Activated naive CD4-positive, alpha-beta T cell treated with anti-CD3 and anti-CD28 coated beads for 36 hours (primary cell): ENCODE results near the gene KRTAP2-2. TPM values are rescaled to one million over a fixed set of nuclear protein-coding genes. Genes with fewer than 3 reads are reported as not detected.
"Not testable (repeated sequence)": the region's sequence is repeated elsewhere in the genome, so short reads cannot be mapped to it uniquely, and the experiment has no call there.

Source experiments
- CTCF ChIA-PET: fragments of 350-600 bp; sonication (Branson Sonifier 250); formaldehyde crosslinking; loops from one replicate; lab custom pipeline; 2021; ENCODE audit warnings: antibody characterized with exemption; lab: Charles Lee
- DNase-seq: peaks from one replicate; pipeline ENCODE4 v3.0.0-alpha.2; 2020
- H3K27ac Mint-ChIP-seq: one replicate; pipeline ENCODE4 v1.8.0; 2021; ENCODE audit warnings: mild to moderate bottlenecking, mixed read lengths
- H3K27me3 Mint-ChIP-seq: one replicate; pipeline ENCODE4 v1.8.0; 2021; ENCODE audit warnings: low read depth, mixed read lengths
- H3K36me3 Mint-ChIP-seq: one replicate; pipeline ENCODE4 v1.8.0; 2021; ENCODE audit warnings: low read depth, mixed read lengths
- H3K4me1 Mint-ChIP-seq: one replicate; pipeline ENCODE4 v1.8.0; 2021; ENCODE audit warnings: low read depth, mixed read lengths
- H3K4me3 Mint-ChIP-seq: one replicate; pipeline ENCODE4 v1.8.0; 2021; ENCODE audit warnings: mild to moderate bottlenecking, moderate library complexity, mixed read lengths
- H3K9me3 Mint-ChIP-seq: one replicate; pipeline ENCODE4 v1.8.0; 2021; ENCODE audit warnings: mixed read lengths
- intact Hi-C: fragments of 100-400 bp; cut with micrococcal nuclease; formaldehyde crosslinking; loops from one replicate; pipeline ENCODE4 v1.15.1; 2023
- total RNA-seq, 2 experiments: library from RNA; stranded (reverse); gene quantifications; one replicate each; pipeline ENCODE4 v1.2.3, GENCODE V29; 2021

KRTAP2-2 gene
- total RNA-seq, 2 experiments from 2014 or later, result not detected

DNA sequence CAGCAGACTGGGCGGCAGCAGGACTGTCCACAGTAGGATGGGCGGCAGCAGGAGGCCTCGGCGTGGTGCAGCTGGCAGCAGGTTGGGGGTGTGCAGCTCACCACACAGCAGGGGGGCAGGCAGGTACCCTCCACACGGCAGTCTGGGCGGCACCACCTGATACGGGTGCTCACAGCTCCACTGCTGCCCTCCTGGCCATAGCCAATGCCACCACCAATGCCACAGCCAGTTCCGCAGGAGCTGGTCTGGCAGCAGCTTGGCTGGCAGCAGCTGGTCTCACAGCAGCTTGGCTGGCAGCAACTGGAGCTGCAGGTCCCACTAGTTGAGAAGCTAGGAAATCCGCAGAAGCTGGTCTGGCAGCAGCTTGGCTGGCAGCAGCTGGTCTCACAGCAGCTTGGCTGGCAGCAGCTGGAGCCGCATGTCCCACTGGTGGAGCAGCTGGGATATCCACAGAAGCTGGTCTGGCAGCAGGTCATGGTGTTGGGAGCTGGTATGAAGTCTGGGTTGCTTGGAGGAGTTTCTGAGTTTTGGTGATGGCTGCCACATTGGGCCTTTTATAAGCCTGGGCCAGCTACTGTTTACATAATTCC lies 20.6 kb downstream of the KRTAP2-2 start, which contains the start of gene KRTAP1-3:
Gene KRTAP1-3, minus strand, starts transcription at position 529 of the 590 bp plus-strand sequence. Its CDS starts 53 bp downstream, at position 476.
- intact Hi-C loops, H3K4me3 Mint-ChIP-seq, H3K4me1 Mint-ChIP-seq, H3K27ac Mint-ChIP-seq, H3K36me3 Mint-ChIP-seq, H3K9me3 Mint-ChIP-seq, DNase-seq, H3K27me3 Mint-ChIP-seq, CTCF ChIA-PET: not testable (repeated sequence)

DNA sequence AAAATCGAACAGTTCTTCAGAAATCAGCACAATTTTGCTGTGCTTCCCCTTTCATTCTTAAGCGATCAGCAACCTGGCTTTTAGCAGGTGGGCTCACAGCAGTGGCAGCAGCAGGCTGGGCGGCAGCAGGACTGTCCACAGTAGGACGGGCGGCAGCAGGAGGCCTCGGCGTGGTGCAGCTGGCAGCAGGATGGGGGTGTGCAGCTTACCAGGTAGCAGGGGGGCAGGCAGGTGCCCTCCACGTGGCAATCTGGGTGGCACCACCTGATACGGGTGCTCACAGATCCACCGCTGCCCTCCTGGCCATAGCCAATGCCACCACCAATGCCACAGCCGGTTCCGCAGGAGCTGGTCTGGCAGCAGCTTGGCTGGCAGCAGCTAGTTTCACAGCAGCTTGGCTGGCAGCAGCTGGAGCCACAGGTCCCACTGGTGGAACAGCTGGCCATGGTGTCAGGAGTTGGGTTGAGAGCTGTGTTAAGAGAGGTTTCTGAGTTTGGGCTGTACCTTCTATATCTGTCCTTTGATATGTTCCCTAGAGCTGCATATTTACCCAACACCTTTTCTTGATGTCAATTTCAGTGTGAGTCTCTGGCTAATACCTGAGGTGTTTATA lies 25.3 kb downstream of the KRTAP2-2 start, which contains the start of gene KRTAP1-4:
Gene KRTAP1-4, minus strand, starts transcription at position 563 of the 613 bp plus-strand sequence. Its CDS starts 117 bp downstream, at position 446.
- intact Hi-C loops, result no loop called here
- no peaks in the 10 kb centered on the region for H3K9me3 Mint-ChIP-seq
- no peak within 1 kb of the TSS for H3K4me3 Mint-ChIP-seq
- CTCF ChIA-PET, result no interaction called here
- H3K4me1 Mint-ChIP-seq, result no peaks in the 10 kb centered on the region
- H3K27ac Mint-ChIP-seq, result no peak within 1 kb of the TSS
- DNase-seq, result no peak
- peaks cover 6% of the 10 kb centered on the region for H3K27me3 Mint-ChIP-seq
- H3K36me3 Mint-ChIP-seq, result no peaks in the 10 kb centered on the region

DNA sequence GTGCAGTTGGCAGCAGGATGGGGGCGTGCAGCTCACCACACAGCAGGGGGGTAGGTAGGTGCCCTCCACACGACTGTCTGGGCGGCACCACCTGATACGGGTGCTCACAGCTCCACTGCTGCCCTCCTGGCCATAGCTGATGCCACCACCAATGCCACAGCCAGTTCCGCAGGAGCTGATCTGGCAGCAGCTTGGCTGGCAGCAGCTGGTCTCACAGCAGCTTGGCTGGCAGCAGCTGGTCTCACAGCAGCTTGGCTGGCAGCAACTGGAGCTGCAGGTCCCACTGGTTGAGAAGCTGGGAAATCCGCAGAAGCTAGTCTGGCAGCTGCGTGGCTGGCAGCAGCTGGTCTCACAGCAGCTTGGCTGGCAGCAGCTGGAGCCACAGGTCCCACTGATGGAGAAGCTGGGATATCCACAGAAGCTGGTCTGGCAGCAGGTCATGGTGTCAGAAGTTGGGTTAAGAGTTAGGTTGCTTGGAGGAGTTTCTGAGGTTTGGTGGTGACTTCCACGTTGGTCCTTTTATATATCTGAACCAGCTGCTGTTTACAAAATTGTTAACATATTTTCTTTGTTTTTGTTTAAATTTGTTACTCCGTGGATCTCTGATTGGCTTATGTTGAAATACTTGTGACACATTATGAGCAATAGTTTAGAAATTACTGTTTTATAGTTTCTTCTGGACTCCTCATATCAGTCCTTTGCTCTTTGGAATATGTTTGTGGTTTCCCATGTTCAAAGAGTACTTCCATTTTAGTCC lies 28.1 kb downstream of the KRTAP2-2 start, which contains the start of gene KRTAP1-5:
Gene KRTAP1-5, minus strand, starts transcription at position 494 of the 757 bp plus-strand sequence. Its CDS starts 53 bp downstream, at position 441.
- H3K9me3 Mint-ChIP-seq, result no peaks in the 10 kb centered on the region
- H3K4me1 Mint-ChIP-seq, result no peaks in the 10 kb centered on the region
- H3K27me3 Mint-ChIP-seq, result peaks cover 8% of the 10 kb centered on the region
- CTCF ChIA-PET, result no interaction called here
- no peak for DNase-seq
- H3K4me3 Mint-ChIP-seq, result no peak within 1 kb of the TSS
- H3K27ac Mint-ChIP-seq, result no peak within 1 kb of the TSS
- H3K36me3 Mint-ChIP-seq, result no peaks in the 10 kb centered on the region
- intact Hi-C loops, result no loop called here

DNA sequence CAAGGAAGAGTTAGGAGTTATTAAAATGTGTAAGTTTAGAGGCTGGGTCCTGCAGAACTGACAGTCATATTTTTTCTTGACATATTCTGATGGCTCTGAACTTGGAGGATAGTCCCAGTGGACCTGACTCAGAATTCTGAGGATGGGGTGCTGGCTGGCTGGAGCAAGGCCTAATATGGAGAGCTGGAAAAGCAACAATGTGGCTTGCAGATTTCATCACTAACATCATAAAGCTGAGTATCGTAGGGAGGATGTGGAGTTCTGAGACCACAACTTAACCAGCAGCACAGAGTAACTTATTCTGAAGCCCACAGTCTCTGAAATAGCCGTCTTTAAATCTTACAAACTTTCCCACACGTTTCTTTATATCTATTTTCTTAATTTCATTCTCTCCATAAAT lies 30.3 kb downstream of the KRTAP2-2 start:
- Mint-ChIP-seq H3K4me1 (no peaks in the 10 kb centered on the region), H3K4me3 (no peak overlapping the region), H3K9me3 (no peaks in the 10 kb centered on the region), H3K27me3 (peaks cover 5% of the 10 kb centered on the region), H3K27ac (no peak overlapping the region), H3K36me3 (no peaks in the 10 kb centered on the region)
- no peak for DNase-seq
- CTCF ChIA-PET, result no interaction called here
- intact Hi-C loops, result no loop called here

DNA sequence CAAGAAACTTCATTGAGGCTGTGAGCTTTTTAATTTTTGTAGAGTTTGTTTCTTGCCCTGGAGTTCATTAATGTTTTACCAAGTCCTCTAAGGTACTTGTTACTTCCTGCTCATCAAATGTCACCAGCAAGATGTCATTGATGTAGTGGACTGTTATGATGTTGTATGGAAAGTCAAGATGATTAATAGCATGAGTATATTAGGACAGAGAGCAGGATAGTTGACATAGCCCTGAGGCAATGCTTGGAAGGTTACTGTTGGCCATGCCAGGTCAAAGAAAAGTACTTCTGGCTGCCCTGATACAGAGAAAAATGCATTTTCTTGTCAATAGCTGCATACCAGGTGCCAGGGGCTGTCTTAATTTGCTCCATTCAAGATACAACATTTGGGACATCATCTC lies 34.7 kb downstream of the KRTAP2-2 start:
- Mint-ChIP-seq H3K4me1 (no peaks in the 10 kb centered on the region), H3K27me3 (peaks cover 2% of the 10 kb centered on the region), H3K9me3 (no peaks in the 10 kb centered on the region), H3K36me3 (no peaks in the 10 kb centered on the region), H3K27ac (no peak overlapping the region), H3K4me3 (no peak overlapping the region)
- intact Hi-C loops, result no loop called here
- CTCF ChIA-PET, result interaction anchor here (0.7 kb wide), 1 partner anchor 15 kb away, joined by 3 read pairs; no protein-coding TSS in a partner anchor
- DNase-seq, result no peak

DNA sequence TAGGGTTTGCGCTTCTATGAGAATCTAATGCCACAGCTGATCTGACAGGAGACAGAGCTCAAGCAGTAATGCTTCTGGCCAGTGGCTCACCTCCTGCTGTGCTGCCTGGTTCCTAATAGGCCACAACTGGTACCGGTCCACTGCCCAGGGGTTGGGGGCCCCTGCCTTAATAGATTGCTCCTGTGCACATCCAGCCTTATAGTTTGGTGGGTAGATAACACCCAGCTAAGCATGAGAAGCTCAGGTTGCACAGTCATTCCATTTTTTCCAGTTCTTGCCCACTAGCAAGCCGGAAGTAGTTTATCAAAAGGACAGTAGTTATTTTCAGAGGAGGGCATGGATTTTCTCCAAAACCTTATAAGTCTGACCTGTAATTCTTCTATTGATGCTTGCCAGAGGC lies 35.6 kb downstream of the KRTAP2-2 start:
- intact Hi-C loops, result no loop called here
- CTCF ChIA-PET, result interaction anchor here (0.6 to 0.7 kb wide), 3 partner anchors 14 to 413 kb away, joined by 3 to 4 read pairs (median 4); no protein-coding TSS in a partner anchor
- Mint-ChIP-seq H3K4me3 (no peak overlapping the region), H3K9me3 (no peaks in the 10 kb centered on the region), H3K4me1 (no peaks in the 10 kb centered on the region), H3K27me3 (peaks cover 2% of the 10 kb centered on the region), H3K36me3 (no peaks in the 10 kb centered on the region), H3K27ac (no peak overlapping the region)
- no peak for DNase-seq

DNA sequence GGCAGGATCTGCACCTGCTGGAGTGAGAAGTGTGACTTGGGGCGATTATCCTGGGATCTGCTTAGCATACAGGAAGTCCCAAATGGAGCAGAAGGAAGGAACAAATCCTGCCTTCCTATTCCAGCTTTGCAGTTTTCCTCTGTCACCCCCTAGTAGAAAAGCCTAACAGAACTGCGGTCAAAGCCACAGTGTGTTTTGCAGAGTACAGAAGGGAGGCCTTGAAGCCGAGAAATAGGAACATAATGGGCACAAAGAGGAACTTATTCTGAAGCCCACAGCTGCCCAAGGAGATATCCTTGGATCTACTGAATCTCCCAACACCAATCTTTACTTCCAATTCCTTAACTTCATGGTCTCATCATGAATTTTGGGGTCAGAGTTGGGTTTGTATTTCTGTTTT lies 36.5 kb downstream of the KRTAP2-2 start:
- Mint-ChIP-seq H3K4me1 (no peaks in the 10 kb centered on the region), H3K36me3 (no peaks in the 10 kb centered on the region), H3K27me3 (peaks cover 2% of the 10 kb centered on the region), H3K9me3 (no peaks in the 10 kb centered on the region), H3K27ac (no peak overlapping the region), H3K4me3 (no peak overlapping the region)
- intact Hi-C loops, result no loop called here
- no peak for DNase-seq
- CTCF ChIA-PET, result no interaction called here

DNA sequence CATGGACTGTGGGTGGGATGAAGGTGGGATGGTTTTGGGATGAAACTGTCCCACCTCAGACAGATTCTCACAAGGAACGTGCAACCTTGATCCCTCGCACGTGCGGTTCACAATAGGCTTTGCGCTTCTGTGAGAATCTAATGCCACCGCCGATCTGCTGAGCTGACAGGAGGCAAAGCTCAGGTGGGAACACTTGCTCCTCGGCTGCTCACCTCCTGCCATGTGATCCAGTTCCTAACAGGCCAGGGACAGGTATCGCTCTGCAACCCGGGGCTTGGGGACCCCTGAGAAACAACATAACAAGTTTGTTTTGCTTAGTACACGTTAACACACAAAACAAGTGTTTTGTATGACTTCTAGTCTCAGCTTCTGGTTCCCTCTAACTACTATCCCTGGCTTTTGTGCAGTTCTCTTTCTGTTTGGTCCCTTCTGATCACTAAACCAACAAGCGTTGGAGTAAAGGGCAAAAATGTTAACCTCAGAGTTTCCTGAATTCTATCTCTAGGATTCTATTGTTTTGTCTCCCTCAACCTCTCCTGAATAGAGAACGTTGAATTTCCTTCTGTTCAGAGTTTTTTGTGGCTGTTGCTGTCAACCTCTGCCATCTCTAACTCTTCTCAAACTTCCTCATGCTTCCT lies 38.3 kb downstream of the KRTAP2-2 start:
- CTCF ChIA-PET, result no interaction called here

DNA sequence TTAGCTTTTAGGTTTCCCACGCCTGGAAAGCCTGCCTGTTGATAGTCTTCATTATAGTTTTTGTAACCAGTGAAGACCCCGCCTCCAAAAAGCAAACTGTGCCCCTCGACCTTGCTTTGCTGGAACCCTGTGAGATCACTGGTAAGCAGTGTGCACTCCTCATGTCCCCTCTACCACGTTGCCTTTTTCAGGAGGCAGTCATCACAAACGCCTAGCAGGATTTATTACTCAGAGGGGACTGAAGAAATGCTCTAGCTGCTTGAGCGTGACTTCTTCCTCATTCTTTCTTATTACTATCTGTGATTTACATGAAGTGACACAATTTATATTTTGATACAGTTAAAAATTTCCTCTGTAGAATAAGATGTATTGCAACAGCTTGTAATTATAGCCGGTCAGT lies 39.6 kb downstream of the KRTAP2-2 start:
- Mint-ChIP-seq H3K27ac (no peak overlapping the region), H3K36me3 (no peaks in the 10 kb centered on the region), H3K4me3 (no peak overlapping the region), H3K27me3 (no peaks in the 10 kb centered on the region), H3K9me3 (no peaks in the 10 kb centered on the region), H3K4me1 (no peaks in the 10 kb centered on the region)
- no peak for DNase-seq
- intact Hi-C loops, result no loop called here
- CTCF ChIA-PET, result no interaction called here

More for the DNA sequence above, 38.3 kb downstream of the KRTAP2-2 start:
- Mint-ChIP-seq H3K36me3 (no peaks in the 10 kb centered on the region), H3K27ac (no peak overlapping the region), H3K4me3 (no peak overlapping the region), H3K9me3 (no peaks in the 10 kb centered on the region), H3K27me3 (no peaks in the 10 kb centered on the region), H3K4me1 (no peaks in the 10 kb centered on the region)
- intact Hi-C loops, result no loop called here
- no peak for DNase-seq

DNA sequence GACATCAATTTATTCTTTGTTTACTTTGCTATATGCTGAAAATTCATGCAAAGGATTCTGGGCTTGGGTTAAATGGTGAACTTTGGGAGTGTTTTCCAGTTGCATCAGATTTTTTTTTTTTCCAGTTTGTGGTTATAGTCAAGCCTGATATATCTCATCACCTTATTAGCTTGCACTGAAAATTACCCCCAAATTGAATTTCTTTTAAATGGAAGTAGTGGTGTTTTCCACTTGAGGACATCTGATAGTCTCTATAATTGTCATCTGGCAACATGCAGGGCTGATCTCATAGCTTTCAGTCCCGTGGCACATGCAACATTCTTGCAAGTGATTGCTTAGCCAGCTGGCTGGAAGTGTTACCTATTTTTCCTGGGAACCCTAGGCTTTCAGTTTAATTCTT lies 41.4 kb downstream of the KRTAP2-2 start:
- Mint-ChIP-seq H3K27me3 (no peaks in the 10 kb centered on the region), H3K4me3 (no peak overlapping the region), H3K4me1 (no peaks in the 10 kb centered on the region), H3K9me3 (no peaks in the 10 kb centered on the region), H3K27ac (no peak overlapping the region), H3K36me3 (no peaks in the 10 kb centered on the region)
- CTCF ChIA-PET, result no interaction called here
- intact Hi-C loops, result no loop called here
- no peak for DNase-seq

DNA sequence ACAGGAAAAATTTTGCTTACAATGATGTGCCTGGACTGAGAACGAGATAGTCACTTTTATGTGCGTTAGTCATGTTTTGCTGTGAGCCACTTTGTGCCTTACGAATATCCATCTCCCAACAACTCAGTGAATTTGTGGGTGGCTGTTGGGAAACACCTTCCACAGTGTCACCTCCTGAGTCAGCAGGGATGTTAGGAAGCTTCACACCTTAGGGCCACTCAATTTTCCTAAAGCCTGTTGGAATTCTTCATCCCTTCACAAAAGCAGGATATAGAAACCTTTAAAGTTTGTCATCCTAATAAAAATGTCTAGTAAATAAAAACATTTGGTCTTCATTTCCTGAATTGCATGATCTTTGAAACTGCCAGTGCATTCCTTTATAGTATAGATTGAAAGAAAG lies 41.8 kb downstream of the KRTAP2-2 start:
- DNase-seq, result no peak
- H3K4me3 Mint-ChIP-seq, result no peak overlapping the region
- H3K27ac Mint-ChIP-seq, result no peak overlapping the region
- no peaks in the 10 kb centered on the region for H3K27me3 Mint-ChIP-seq
- no peaks in the 10 kb centered on the region for H3K36me3 Mint-ChIP-seq
- intact Hi-C loops, result no loop called here
- H3K4me1 Mint-ChIP-seq, result no peaks in the 10 kb centered on the region
- no peaks in the 10 kb centered on the region for H3K9me3 Mint-ChIP-seq
- CTCF ChIA-PET, result no interaction called here
